AML-193 (cell line): ENCODE results near the gene XK.

ENCODE experiments used
- DNase-seq, 2 experiments: peaks; one replicate each; lab custom pipeline; 2025; lab: John Stamatoyannopoulos, UW

The XK gene

GRCh38 chrX:37679888-37680287 lies 5.7 kb upstream of the XK start:
- DNase-seq: no peak

DNA sequence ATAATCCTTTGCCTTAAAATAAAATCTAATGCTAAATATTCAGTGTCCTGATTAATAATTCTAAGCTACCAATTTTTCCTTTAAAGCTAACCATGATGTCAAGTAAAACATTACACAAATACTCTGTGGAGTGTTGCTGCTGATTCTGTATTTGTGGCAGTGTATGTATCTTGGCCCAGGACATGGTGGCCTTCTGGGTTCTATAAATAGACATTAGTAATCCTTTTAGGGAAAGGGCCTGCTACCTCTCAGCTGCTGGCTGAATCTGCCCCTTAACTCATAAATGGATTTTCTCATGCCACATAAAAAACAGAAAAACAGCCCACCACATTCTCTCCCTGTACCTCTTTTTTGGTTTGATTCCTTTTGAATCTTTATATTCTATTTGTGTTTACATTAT lies 1.2 kb upstream of the XK start:
- DNase-seq: no peak

DNA sequence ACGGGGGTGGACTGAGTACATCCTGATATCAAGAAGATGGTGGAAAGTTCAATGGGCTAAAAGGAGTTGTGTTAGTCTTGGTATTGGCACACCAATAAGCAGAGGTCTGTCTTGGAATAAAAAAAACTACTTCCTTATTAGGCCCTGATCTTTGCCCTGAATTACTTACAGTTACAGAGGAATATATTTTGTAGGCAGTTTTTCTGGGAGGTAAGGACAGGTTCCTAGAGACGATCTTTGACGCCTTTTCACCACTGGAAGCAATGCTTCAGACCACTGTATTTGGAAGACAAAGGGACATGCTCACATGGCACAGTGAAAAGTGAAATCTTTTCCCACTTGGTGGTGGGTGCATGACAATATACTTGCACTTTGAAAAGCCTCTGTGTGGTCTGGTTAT lies 618 bp upstream of the XK start:
- no peak for DNase-seq

GRCh38 chrX:37686369-37686995 lies 891 bp downstream of the XK start:
- no peak for DNase-seq

DNA sequence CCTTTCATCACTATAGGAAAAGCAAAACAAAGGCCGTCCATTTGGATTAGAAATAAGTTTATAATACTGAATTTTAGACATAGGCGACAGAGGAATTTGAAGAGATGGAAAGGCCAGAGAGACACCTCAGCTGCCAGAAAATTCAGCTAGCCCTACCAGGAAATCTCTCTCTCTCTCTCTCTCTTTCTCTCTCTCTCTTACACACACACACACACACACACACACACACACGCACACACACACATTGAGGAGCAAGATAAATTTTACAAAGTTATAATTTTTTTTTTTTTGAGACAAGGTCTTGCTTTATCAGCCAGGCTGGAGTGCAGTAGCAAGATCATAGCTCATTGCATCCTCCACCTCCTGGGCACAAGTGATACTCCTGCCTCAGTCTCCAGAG lies 1.4 kb downstream of the XK start:
- no peak for DNase-seq

- no peak for DNase-seq
Observed at GRCh38 chrX:37690119-37690518, 4.5 kb downstream of the XK start.

- no peak for DNase-seq
Observed at GRCh38 chrX:37692918-37693317, 7.3 kb downstream of the XK start.

DNA sequence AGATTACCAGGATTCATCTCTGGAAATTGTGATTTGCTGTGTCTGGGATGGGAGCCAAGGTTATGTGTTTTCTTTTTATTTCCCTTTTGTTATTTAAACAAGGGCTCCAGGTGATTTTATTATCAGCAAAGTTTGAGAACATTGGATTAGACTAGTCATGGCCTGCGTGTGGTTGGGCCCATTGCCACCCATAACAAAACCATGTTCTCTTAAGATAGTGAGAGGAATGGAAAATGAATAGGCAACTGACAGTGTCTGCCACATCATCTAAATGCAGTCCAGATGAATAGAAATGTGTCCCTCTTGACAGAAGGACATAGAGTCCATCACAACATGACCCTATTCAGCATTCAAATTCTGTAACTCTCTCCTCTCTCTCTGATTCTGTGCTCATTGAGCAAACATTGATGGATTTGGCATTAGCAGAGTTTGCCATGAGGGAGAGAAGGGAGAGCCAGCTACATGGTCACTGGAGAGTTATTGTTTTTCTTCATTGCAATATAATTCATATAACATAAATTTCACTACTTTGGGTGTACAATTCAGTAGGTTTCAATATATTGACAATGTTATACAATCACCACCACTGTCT lies 11.7 kb downstream of the XK start:
- no peak for DNase-seq

- DNase-seq: no peak
Observed at GRCh38 chrX:37701588-37701987, 16.0 kb downstream of the XK start.

DNA sequence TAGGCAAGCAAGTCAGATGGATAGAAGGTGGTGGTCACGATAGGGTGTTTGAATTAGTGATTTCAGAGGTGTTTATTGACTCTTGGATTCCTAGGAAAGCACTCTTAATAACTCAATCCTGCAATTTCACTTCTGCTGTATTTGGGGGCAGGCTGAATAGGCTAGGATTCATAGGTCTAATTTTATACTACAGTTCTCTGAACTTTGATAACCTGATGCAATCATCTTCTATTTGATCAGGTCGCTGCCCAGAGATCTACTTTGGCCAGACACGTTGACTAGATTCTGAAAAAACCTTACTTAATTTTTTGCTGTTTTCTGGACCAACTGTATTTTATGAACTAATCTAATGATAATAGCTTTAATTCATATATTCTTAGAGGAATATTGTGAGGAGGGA lies 26.4 kb downstream of the XK start:
- DNase-seq: no peak

- DNase-seq: no peak
Observed at GRCh38 chrX:37712458-37712857, 26.9 kb downstream of the XK start.

DNA sequence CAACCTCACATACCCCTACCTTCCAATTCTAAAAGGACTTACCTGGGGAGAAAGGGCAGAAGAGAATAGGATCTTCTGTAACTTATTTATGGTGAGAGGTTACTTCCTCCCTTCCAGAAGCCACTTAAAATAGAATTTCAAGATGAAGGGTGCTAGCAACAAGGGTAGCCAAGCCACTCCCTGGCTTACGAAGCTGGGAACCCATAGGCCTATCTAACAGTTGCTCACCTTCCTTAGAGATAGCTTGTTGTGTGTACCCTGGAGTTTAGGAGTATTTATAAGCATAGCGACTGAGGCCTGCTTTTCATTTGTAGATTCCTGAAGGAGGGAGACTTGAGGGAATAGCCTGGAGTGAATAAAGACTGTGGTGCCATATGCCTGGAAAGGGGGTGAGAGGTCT lies 28.9 kb downstream of the XK start:
- no peak for DNase-seq

GRCh38 chrX:37716602-37717001 lies 31.0 kb downstream of the XK start:
- no peak for DNase-seq

DNA sequence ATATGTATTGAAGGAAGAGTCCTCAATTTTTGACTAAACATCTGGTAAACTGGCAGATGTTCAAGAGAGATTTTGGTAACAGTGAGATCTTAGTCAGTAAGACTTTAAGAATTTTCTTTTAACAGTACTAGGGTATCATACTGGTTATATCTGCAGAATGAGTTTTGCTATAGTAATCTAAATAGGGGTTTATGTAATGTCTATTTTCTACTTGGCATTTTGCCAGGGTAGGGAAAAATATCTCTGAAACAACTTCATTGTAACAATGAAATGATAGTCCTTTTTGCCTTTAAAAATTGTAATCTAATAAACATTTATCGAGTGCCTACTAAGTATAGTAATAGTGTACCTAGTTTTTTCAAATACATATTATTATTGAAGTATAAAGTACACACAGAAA lies 32.1 kb downstream of the XK start:
- DNase-seq: no peak

DNA sequence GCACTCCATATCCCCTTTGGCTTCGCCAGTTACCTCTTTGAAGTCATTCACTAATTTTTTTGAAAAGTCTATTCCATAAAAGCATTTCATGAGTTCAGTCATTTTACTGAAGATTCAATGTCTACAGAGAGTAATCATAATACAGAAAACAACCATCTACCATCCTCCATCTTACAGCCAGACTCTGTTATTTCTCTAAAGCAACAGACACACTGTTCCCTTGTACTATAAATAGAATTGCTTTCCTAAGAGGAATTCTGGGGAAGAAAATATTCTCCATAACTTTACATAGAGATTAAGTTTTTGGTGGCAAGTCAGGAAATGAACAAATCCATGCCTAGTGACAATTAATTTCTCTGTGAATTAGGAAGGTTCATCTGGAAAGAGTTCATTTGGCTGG lies 37.0 kb downstream of the XK start:
- no peak for DNase-seq

- no peak for DNase-seq
Observed at GRCh38 chrX:37726346-37726745, 40.8 kb downstream of the XK start.

DNA sequence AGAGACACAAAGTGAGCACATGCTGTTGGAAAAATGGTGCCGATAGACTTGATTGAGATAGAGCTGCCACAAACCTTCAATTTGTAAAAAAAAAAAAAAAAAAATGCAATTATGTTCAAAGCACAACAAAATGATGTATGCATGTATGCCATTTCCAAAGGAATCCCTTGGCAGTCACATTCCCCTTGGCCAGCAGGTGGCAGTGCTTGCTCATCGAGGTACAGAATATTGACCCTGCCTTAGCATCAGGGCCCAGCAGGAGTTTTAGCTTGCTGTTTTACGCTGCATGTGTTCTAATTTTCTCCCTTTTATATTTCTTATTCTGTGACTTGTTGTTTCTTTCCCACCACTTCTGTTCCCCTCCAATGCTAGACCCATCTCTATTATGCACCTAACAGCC lies 59.8 kb downstream of the XK start:
- peak; percentile 60 to 68 for DNase-seq

GRCh38 chrX:37745835-37746217 lies 60.2 kb downstream of the XK start:
- no peak for DNase-seq

DNA sequence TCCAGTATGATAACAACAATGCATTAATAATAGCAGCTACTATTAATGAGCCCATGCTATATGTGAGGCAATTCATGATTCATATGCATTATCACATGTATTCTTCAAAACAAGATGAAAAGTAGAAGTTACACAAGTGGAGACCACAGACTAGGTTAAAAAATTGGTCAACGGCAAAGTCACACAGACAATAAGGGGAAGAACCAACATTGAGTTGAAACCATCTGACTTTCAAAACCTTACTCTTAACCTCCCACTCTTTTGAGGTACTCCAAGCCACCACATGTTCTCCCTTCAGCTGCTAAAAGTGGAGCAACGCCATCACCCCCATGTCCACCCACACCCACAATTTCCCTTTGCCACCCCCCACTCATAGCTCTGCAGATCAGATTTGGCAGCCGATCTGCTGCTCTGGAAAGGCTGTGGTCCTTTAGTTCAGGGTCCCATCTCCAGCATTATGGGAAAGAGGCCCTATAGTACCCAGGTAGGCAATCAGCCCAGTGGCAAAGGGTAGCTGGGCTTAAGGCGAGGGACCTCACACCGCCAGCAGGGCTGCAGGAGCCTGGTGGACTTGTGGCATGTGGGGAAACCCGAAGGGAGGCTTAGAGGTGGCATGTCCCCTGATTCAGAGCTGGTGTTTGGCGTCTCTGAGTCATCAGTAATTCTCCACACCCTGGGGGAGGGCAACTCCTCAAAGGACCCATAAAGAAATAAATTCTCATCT lies 60.8 kb downstream of the XK start:
- DNase-seq: peak; percentile 90 to 94

- DNase-seq: no peak
Observed at GRCh38 chrX:37746951-37747350, 61.4 kb downstream of the XK start.

GRCh38 chrX:37752281-37752680 lies 66.7 kb downstream of the XK start:
- DNase-seq: no peak

DNA sequence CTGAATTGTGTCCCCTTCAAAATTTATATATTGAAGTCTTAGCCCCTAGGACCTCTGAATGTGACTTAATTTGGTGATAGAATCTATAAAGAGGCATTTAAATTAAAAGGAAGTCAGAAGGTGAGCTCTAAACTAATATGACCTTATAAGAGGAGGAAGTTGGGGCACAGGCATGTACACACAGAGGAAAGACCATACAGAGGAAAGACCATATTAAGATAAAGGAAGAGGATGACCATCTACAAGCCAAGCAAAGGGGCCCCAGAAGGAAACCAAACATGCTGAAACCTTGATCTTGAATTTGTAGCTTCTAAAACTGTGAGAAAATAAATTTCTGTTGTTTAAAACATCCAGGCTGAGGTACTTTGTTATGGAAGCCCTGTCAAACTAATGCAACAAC lies 67.3 kb downstream of the XK start:
- peak; percentile 46 to 63 for DNase-seq

- DNase-seq: peak; percentile 81 to 83
Observed at GRCh38 chrX:37753384-37753783, 67.8 kb downstream of the XK start.

DNA sequence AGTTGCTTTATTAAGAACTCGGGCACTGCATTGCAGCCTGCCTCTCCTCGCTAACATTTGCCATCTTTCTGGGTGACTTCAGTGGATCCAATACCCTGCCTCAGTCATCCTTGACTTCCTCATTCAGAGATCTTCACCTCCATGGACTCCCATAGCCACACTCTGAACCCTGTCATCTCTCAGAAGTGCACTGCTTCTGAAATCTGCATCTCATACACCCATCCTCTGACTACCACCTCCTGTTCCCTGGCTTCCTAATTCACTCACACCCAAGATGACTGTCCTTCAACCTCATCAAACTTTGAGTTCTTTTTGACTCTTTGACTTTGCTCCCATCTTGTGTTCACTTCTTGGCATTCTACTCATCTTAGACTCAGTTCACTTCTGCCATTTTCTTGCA lies 68.9 kb downstream of the XK start:
- DNase-seq: no peak
